HG03045 (cell line): Measurements from ENCODE around the gene FAM174C.

Source experiments
- ATAC-seq: cut with Tn5 transposase; IDR thresholded peaks from one replicate; pipeline ENCODE4 v1.9.1; 2021; ENCODE audit warnings: mild to moderate bottlenecking, moderate library complexity; ENCODE audit not compliant: unreplicated experiment

FAM174C gene

DNA sequence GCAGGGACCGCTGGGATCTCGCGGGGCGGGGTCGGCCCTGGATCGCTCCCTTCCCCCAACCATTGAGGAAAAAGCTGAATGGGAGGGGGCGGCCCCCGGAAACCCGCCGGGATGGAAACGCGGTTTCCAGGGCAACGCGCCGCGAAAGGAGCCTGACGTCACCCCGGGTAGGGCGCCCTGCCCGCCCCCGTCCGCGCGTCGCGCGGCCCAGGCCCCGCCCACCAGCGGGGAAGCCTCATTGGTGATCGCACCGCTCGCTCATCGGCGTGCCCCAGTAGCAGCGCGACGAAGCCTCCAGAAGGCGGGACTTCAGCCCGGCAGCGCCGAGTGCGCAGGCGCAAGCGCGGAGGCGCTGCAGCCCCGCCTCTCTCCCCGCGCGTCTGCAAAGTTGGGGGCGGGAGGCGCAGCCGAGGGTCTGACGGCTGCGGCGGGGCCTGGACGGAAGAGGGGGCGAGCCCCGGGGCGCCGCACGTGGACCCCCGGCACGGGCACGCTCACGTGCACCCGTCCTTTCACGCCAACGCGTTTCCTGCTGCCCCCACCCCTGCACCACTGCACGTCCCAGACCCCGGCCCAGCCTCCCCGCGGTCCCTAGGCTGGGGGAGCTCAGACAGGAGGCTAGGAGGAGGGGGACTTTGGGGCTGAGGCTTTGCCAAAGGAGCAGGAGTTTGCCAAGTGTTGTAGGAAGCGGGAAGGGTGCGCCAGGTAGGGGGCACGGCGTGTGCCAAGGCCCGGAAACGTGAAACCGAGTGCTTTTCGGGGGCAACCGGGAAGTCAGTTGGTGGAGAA, 14.4 kb upstream of the FAM174C start:
- peak; percentile 65 for ATAC-seq

DNA sequence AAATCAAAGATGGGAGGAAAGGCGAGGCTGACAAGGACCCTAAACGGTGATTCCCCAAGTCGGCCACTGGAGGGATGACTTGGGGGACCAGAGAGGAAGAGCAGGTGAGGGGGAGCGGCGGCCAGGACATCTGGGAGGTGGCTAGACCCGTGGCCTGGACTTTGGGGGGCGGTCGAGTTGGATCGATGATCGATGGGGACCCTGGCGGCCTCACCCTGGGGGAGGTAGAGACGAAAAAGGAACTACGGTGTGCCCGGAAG, 13.9 kb upstream of the FAM174C start:
- no peak for ATAC-seq

DNA sequence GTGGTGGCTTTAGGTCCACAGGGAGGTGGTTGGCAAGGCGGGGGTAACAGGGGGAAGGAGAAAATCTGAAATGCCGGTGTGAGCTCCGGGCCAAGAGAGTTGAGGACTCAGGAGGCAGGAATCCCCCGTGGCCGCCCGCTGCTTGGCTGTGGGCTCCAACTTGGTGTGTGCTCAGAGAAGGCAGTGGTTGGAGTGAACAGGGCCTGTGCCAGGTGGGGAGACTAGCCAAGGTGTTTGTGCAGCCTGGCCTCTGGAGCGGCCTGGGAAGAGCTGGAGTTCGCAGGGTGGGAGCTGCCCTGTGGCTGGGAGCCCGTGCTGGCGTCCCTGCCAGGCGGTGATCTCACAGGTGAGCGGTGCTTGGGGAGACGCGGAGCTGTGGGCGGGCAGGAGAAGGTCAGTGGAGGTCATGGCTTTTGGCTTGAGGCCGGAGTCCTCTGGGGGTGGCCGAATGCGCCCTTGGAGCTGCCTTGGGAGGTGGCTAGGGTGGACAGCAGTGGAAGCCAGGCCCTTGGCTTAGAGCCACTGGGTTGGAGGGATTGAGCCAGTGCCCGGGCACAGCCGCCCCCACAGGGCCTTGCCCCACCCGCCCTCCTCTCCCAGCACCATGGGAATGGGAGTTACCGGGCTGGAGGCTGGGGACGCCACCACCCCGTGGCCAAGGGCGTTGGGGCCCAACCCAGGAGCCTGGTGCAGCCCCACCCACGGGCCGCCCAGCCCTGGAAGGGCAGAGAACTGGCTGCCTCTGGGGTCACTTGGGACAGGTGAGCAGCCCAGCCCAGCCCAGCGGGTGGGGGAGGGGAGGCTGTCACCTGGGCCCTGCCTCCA, 13.3 kb upstream of the FAM174C start:
- ATAC-seq: no peak

DNA sequence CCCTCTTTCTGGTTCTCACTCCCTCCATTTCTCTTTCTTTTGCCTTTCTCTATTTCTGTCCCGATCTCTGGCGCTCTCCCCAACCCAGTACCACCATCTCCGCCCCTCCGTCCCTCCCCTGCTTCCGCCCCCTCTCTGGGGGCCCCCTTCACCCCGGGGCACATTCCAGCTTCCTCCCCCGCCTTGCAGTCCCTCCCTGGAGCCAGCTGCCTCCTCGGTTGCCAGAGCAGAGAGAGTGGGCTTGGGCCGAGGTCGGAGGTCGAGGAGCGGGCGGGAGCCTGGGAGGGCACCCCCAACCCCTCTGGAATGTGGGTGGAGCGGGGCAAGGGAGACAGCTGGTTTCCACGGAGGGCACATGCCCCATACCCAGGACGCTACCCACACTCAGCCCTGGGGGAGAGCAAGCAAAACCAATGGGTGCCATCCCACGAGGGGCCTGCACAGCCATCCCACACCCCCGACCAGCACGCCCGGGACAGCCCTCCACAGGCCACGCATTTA, 12.7 kb upstream of the FAM174C start:
- ATAC-seq: no peak

DNA sequence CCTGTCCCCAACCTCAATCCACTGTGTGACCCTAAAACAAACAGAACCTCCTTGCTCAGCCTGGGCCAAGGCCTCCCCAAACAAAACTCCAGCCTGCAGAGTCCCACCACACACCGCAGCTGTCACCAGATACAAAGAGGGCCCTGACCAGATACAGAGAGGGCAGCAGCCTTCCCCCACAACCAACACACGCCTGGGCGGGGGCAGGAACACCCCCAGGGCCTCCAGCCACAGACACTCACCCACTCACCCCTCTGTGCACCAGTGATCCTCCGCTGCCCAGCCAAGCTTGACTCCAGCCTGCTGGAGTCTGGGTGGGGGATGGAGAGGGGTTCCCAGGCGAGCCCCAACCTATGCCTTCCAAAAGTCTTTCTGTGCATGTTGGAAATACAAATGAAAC, 12.1 kb upstream of the FAM174C start:
- ATAC-seq: no peak

DNA sequence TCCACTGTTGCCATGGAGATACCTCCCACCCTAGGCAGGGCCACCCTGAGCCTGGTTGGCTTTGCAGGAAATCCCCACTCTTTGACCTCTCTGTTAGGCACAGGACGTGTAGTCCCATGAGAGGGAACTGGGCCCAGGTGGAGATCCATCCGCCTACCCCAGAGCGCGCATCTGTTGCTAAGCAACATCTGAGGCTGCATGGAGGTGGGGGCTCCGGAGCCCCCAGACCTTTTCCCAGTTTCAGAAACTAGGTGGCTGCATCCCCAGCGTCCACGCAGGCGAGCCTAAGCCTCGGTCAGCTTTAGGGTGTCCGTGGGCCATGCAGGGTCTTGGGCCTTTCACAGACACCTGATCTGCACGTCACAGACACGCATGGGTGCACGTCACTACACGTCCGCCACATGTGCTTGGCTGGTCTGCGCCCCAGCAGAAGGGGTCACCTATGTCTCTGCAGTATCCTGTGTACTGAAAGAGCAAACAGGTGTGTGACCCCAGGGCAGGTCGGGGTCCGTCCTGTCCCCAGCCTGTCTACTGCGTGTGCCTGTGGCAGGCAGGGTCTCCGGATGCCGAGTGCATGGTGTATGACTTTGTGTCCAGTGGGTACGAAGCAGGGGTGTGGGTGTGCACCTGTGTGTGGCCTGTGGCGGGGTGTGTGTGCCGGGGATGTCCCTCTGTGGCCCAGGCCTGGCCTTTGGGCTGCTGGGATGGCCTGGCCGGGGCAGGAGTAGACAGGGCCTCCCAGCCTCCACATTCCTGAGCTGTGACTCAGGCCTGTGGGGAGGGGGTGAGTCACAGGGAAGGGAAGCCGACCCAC, 10.3 kb upstream of the FAM174C start:
- ATAC-seq: no peak

DNA sequence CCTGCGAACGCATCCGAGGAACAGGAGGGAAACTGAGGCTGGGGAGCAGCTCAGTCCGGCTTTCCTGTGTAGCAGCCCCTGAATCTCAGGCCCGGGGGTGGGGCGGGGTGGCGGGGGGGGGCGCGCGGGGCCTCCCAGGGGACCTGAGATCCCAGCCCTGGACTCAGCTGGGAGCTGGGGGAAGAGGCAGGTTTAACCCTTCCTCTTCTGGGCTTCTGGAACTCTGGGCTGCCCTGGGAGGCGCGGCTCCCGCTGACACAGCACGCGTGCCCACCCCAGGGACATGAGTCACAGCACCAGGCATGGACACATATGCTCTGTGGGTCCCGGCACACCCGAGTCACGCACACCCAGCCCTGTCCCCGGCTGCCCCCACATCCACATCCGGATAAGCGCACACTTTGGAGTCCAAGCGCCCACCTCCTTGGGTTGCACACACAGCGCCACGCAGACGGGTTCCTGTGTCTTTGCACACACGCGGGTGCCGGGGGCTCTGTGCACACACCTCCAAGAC, 9.7 kb upstream of the FAM174C start:
- ATAC-seq: no peak

DNA sequence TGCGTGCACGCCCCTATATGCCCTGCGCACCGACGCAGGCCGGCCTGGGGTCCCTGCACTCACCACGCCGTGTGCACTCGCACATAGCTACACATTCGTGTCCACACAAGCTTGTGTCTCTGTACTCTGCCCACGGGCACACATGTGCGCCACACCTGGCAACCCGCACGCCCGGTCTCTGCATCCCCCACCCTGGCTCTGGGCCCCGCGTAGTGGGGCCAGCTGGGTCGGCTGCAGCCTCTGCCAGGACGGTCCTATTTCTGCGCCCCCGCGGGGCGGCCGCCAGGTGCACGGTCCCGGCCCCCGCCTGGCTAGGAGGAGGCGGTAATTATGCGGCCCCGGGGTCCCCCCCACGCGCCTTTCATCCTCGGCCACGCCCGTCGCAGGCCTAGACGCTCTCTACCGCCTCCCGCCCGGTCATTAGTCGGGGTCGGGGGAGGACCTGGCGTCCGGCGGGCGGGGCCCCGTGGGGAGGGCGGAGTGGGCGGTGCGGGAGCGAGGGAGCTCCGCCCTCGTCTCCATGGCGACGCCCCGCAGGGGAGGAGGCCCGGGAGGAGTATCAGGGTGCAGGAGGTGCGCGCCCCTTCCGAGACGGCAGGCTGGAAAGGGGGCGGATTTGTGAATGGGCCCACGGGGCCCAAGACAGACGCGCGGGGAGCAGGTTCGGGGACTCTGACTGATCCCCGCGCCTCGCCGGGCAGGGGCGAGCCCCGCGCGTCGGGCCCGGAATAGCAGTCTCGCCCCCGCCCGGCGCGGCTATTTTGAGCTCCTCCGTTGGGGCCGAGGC, 9.0 kb upstream of the FAM174C start:
- peak; percentile 31 for ATAC-seq

DNA sequence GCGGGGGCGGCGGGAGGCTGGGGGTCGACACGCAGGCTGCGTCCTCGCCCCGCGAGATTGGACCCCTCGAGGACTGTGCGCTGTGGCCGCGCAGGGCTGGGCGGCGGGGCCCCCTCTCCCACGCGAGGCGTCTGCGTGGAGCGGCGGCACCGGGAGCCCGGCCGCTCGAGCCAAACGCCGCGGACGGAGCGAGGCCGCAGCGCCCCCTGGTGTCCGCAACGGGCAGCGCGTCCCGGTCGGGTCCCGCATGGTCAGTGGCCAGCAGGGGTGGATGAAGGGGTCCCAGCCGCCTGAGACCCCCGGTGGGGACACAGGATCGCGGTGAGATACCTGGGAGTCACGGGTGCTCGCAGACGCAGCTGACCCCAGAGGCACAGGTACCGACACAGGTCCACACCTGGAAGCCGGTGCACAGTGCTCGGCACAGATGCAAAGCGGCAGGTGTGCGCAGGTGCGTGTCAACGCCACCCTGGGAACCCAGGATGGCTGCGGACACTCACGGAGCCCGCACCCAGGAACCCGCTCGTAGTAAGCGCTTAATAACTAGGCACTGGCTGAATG, 8.3 kb upstream of the FAM174C start:
- peak; percentile 22 for ATAC-seq

DNA sequence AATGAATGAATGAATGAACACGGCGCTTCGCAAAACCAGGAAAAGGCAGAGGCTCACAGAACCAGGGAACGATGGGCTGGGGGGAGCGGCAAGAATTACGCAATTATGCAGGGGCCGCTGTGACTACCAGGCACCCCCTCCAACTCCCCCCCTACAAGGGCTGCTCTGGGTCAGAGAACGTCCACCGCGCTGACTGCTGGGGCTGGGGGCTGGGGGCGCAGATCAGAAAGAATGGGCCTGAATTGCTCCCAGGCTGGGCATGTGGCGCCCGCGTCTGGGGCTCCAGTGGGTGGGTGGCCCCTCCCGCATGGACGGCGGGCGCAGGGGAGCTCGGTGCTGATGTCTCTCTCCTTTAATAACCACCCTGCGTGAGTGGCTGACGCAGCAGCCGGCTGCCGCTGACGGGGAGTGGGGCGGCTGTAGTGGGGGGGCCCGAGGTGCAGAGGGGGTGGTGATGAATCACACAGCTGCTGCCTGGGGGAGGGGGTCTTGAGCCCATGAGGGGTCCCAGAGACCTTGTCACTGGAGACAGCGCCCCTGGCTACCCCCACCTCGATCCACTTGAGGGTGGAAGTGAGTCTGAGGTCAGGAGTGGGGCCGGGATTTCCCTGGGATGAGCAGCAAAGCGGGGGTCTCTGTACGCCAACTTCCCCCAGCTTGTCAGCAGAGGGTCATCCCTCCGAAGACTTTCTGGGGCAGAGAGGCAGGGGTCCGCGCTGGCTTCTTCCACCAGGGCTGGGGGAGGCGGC, 7.7 kb upstream of the FAM174C start:
- ATAC-seq: no peak

DNA sequence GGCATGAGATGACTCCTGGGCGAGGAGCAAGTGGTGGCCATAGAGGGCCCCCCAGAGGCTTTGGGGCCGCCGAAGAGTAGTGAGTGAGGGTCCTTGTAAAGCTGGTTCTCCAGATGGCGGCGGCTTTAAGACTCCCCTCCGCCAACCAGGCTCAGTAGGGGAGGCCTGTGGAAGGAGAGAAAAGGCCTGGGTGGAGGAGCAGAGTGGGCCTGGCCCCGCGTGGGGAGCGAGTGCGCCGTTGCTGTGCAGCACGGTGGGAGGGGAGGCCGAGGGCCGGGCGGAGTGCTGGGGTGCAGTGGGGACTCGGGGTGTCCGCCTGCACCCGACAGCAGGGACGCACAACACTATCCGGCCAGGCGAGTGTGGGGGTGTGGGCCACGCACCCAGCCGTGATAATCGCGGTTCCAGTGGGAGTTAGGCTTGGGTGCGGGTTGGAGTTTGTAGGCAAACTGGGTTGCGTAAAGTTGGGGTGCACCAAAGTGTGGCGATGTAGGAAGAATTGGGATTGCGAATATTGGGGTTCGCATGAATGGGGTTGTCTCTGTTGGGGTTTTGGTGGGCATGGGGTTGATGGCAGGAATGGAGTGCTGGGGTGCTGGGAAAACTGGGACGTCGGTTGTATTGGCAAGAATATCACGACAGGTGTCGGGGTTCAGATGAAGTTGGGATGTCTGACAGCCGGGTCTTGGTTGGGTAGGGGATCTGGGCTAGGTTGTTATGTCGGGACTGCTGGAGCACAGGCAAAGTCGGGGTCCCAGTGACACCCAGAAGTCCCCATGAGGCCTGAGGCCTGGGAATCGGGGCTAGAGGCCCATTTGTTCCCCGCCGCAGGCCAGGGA, 6.9 kb upstream of the FAM174C start:
- ATAC-seq: no peak

DNA sequence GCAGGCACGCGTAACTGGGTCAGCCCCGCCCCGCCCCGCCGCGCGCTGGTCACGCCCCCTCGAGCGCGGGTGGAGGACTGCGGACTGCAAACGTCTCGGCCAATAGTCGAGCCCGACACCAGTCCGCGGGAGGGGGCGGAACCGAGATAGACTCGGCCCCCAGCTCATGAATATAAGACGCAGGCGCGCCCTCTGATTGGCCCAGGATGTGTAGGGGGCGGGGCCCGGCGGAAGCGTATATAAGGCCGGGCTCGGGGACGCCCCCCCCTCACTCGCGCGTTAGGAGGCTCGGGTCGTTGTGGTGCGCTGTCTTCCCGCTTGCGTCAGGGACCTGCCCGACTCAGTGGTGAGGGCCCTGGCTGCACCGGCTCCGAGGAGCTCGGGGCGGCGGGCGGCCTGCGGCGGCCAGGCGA, 6.3 kb upstream of the FAM174C start, which contains the start of gene CIRBP:
TSS of gene CIRBP (plus strand) at position 268 of the 413 bp plus-strand sequence. CDS start 1,602 bp downstream, outside the sequence.
- peak; percentile 50 for ATAC-seq

DNA sequence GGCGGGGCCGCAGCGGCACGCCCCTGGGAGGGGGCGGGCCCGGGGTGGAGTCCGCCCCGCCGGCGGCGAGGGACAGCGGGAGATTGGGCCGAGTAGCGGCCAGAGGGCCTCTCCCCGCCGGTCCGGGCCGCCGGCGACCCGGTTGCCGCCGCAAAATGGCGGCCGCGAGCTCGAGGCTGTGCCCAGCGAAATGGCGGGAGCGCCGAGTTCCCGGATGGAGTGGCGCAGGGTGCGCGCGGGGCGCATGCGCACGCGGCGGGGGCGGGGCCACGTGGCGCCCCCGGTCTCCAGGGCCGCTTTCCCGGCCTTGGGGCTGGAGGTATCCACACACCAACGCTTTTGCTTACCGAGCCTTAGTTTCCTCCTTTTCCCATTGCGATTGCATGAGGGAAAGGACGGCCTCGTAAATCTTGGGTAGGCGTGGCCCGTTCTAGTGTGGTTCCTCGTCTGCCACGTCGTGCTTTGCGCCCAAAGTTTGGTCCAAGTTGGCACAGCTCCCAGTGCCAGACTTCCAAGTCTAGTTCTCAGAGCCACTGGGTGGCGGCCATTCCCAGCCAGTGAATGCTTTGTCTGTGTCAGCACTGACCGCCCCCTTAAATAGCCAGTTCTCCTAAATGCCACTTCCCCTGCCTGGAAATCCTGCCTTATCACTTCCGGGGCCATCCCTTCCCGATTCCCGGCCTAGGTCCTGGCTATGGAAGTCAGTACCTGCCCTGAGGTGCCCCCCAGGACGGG, 5.7 kb upstream of the FAM174C start:
- peak; percentile 16 for ATAC-seq

DNA sequence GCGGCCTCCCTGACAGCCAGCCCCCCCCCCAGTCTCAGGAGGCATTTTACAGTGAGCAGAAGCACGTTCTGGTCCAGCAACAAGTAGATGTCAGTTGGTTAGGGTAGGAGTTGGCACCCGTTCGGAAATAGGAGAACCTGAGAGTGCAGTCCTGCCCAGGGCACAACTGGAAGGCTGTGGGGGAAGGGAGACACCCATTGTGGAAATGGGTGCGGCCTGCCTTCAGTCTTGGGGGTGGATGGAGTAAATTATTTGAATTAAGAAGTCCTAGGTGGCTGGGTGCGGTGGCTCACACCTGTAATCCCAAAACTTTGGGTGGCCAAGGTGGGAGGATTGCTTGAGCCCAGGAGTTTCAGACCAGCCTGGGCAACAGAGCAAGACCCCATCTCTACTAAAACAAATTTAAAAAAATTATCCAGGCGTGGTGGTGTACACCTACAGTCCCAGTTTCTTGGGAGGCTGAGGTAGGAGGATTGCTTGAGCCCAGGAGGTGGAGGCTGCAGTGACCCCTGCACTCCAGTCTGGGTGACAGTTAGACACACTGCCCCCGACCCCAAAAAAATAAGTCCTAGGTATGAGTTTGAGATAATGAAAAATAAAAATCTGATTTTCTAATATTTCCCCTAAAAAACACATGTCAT, 5.0 kb upstream of the FAM174C start:
- ATAC-seq: no peak

DNA sequence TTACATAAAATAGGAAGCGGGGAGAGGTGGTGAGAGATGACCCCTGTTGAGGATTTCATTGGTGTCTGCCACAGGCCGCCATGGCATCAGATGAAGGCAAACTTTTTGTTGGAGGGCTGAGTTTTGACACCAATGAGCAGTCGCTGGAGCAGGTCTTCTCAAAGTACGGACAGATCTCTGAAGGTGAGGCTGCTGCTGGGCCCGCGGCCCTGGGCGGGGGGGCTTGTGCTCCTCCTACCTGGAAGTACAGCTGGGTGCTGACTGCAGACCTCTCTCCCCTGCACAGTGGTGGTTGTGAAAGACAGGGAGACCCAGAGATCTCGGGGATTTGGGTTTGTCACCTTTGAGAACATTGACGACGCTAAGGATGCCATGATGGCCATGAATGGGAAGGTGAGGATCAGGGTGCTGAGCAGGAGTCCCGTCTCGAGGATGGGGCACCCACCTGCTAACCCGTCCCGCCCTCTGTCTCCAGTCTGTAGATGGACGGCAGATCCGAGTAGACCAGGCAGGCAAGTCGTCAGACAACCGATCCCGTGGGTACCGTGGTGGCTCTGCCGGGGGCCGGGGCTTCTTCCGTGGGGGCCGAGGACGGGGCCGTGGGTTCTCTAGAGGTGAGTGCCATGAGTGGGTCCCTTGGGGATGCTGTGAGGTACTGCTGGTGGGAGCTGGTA, 4.3 kb upstream of the FAM174C start:
- ATAC-seq: no peak

DNA sequence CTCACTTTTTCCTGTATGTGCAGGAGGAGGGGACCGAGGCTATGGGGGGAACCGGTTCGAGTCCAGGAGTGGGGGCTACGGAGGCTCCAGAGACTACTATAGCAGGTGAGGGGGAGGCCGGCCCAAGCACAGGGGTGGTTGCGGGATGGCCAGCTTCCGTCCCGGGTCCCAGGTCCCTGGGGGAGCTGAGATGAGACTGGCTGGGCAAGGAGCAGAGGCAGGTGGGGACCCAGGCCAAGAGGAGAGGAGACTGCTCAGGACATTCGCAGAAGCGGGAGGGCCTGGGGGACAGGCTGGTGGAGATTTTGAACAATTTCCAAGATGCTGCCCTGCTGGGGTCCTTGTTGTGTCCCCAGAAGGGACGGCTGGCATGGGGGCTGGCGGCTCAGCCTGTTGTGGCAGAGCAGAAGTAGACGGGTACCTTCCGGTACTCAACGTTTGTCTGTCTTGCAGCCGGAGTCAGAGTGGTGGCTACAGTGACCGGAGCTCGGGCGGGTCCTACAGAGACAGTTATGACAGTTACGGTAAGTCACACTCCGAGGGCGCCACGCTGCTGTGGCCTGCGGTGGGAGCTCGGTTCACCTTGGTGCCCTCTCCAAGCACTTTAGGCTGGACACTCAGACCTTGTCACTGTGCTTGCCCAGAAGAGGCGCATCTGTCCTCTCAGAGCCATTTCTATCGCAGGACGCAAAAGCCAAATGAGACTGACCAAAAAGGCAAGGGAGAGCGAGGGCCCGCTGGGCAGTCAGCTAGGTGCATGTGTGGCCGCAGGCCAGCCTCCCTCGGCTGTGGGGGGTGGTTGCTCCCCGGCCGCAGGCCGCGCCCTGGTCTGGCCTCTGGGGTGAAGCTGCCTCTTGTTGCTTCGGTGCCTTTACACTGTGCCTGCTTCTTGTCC, 3.6 kb upstream of the FAM174C start:
- ATAC-seq: no peak
